K562 (cell line): ENCODE results near the gene SLC45A3. TPM values are rescaled to one million over a fixed set of nuclear protein-coding genes. Genes with fewer than 3 reads are reported as not detected.

Source experiments
- CAMTA2 ChIP-seq: fragments of 250-450 bp; sonication (Bioruptor Pico); conservative IDR thresholded peaks from 2 replicates; pipeline ENCODE4 v1.5.1; 2022
- CBX5 ChIP-seq: IDR thresholded peaks from 2 replicates; pipeline ENCODE4 v1.6.1; 2014; ENCODE audit warnings: low read depth, borderline replicate concordance
- CEBPZ ChIP-seq: fragments of 150-350 bp; IDR thresholded peaks from 2 replicates; pipeline ENCODE4 v1.6.1; 2014; ENCODE audit warnings: low read depth, mild to moderate bottlenecking, low read length, borderline replicate concordance
- CXXC5 ChIP-seq: fragments of 250-450 bp; sonication (Bioruptor Pico); IDR thresholded peaks from 2 replicates; pipeline ENCODE4 v1.8.0; 2022; ENCODE audit warnings: inconsistent platforms, mild to moderate bottlenecking, moderate library complexity
- DNMT1 ChIP-seq: fragments of 450-650 bp; IDR thresholded peaks from 2 replicates; pipeline ENCODE4 v1.6.1; 2016; ENCODE audit warnings: antibody characterized with exemption, mild to moderate bottlenecking
- ETV1 ChIP-seq: fragments of 450-650 bp; conservative IDR thresholded peaks from 2 replicates; pipeline ENCODE4 v1.6.1; 2016; ENCODE audit warnings: missing genetic modification characterization, control low read depth, low read depth, missing compliant biosample characterization
- FOXK1 ChIP-seq: sonication (generic); formaldehyde crosslinking; IDR thresholded peaks from 2 replicates; pipeline ENCODE4 v1.8.0; 2022; ENCODE audit warnings: missing genetic modification reagents, mild to moderate bottlenecking, borderline replicate concordance
- GABPB1 ChIP-seq: sonication (generic); formaldehyde crosslinking; IDR thresholded peaks from 2 replicates; pipeline ENCODE4 v1.8.0; 2022; ENCODE audit warnings: mild to moderate bottlenecking, missing genetic modification reagents
- GATA2 ChIP-seq: sonication (generic); formaldehyde crosslinking; IDR thresholded peaks from 2 replicates; pipeline ENCODE4 v1.4.0; 2020; ENCODE audit warnings: mild to moderate bottlenecking, missing genetic modification reagents
- KDM5B ChIP-seq: fragments of 200-600 bp; sonication (generic); IDR thresholded peaks from 2 replicates; pipeline ENCODE4 v1.6.1; 2012; ENCODE audit warnings: low read depth, mild to moderate bottlenecking, moderate library complexity, low read length, control low read depth, inconsistent platforms; ENCODE audit not compliant: insufficient replicate concordance
- MECOM ChIP-seq: fragments of 250-450 bp; sonication (Bioruptor Pico); IDR thresholded peaks from 2 replicates; pipeline ENCODE4 v1.8.0; 2022; ENCODE audit warnings: inconsistent platforms
- MLLT1 ChIP-seq, 2 experiments: fragments of 450-650 bp; IDR thresholded peaks; 2 replicates each; pipeline ENCODE4 v1.6.1; 2016
- NBN ChIP-seq: fragments of 450-650 bp; IDR thresholded peaks from 2 replicates; pipeline ENCODE4 v1.6.1; 2016; ENCODE audit warnings: low read depth, mild to moderate bottlenecking
- NRF1 ChIP-seq, 2 experiments: fragments of 450-650 bp; IDR thresholded peaks in 1 of 2; conservative IDR thresholded peaks in 1 of 2; 2 replicates each; pipeline ENCODE4 v1.6.1; 2014; ENCODE audit warnings: mild to moderate bottlenecking in 2 of 2
- SIN3B ChIP-seq: fragments of 450-650 bp; IDR thresholded peaks from 2 replicates; pipeline ENCODE4 v1.6.1; 2017; ENCODE audit warnings: low read depth, mild to moderate bottlenecking, moderate library complexity
- TEAD1 ChIP-seq, 2 experiments: fragments of 450-650 bp in 1 of 2; sonication (generic) in 1 of 2; formaldehyde crosslinking; IDR thresholded peaks; 2 replicates each; pipeline versions ENCODE4 v1.4.0 to v1.8.0; 2020 to 2022; ENCODE audit warnings: mild to moderate bottlenecking in 2 of 2, missing genetic modification reagents in 1 of 2
- ZNF668 ChIP-seq: fragments of 250-450 bp; sonication (Bioruptor Pico); IDR thresholded peaks from 2 replicates; pipeline ENCODE4 v1.8.0; 2022; ENCODE audit warnings: mild to moderate bottlenecking, inconsistent platforms
- ZNF79 ChIP-seq: fragments of 250-450 bp; sonication (Bioruptor Pico); IDR thresholded peaks from 2 replicates; pipeline ENCODE4 v1.4.0; 2020; ENCODE audit warnings: low read depth, mild to moderate bottlenecking, moderate library complexity
- polyA plus RNA-seq, 8 experiments: library from polyadenylated mRNA; depleted of rRNA in 4 of 8; stranded (reverse) in 5 of 8; unstranded in 3 of 8; fragments of >200 nt; fragmentation: Nextera tagmentation in 2 of 8; fragmentation: Illumina TruSeq in 1 of 8; extraction: Ambion mirVana in 2 of 8; extraction: Trizol in 1 of 8; gene quantifications; 2 replicates each; pipeline versions ENCODE4 v1.2.1 to v1.2.3, GENCODE V29; 2011 to 2014; ENCODE audit warnings: inconsistent platforms in 1 of 8, missing spikeins in 1 of 8
- total RNA-seq, 7 experiments: library from RNA; depleted of rRNA in 6 of 7; stranded (reverse); fragments of >200 nt in 6 of 7; fragmentation: Illumina TruSeq in 2 of 7; extraction: Trizol in 2 of 7; gene quantifications; 2 replicates each; pipeline versions ENCODE4 v1.2.1 to v1.2.3, GENCODE V29; 2011 to 2021; ENCODE audit warnings: low replicate concordance in 1 of 7
- TF ChIP-seq, protein P1 (sequence below): fragments of 450-650 bp; IDR thresholded peaks from 2 replicates; pipeline ENCODE4 v1.6.1; 2016; ENCODE audit warnings: borderline replicate concordance

Gene SLC45A3
- total and polyA plus RNA-seq, 9 of the 15 experiments (the other 6 are each of a cell fraction or from before 2014, with no cell fraction given) = 0.06 to 3.3 (median 1.3) TPM

- TF ChIP-seq CEBPZ = no peak
- TF ChIP-seq, protein P1, sequence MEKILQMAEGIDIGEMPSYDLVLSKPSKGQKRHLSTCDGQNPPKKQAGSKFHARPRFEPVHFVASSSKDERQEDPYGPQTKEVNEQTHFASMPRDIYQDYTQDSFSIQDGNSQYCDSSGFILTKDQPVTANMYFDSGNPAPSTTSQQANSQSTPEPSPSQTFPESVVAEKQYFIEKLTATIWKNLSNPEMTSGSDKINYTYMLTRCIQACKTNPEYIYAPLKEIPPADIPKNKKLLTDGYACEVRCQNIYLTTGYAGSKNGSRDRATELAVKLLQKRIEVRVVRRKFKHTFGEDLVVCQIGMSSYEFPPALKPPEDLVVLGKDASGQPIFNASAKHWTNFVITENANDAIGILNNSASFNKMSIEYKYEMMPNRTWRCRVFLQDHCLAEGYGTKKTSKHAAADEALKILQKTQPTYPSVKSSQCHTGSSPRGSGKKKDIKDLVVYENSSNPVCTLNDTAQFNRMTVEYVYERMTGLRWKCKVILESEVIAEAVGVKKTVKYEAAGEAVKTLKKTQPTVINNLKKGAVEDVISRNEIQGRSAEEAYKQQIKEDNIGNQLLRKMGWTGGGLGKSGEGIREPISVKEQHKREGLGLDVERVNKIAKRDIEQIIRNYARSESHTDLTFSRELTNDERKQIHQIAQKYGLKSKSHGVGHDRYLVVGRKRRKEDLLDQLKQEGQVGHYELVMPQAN = no peak
- TF ChIP-seq MLLT1 (IDR thresholded peaks at IDR 0.05) = no peak
- TF ChIP-seq ETV1 (tag) = no peak
- no peak for TF ChIP-seq CBX5
- TF ChIP-seq ZNF79 (CRISPR knock-in tag) = peak; percentile 43; the same call in 1 of the 2 replicates
- TF ChIP-seq TEAD1 (CRISPR knock-in tag; IDR thresholded peaks at IDR 0.05) = peak in 1 of 2 experiments; percentile 61; a peak in 1 of 4 replicates
- no peak for TF ChIP-seq DNMT1
- TF ChIP-seq NBN = peak; percentile 41; the same call in 1 of the 2 replicates
- no peak for TF ChIP-seq CAMTA2 (CRISPR knock-in tag)
- TF ChIP-seq FOXK1 (CRISPR knock-in tag) = no peak
- peak; percentile 38; the same call in 1 of the 2 replicates for TF ChIP-seq CXXC5 (CRISPR knock-in tag)
- TF ChIP-seq MECOM (CRISPR knock-in tag) = peak; percentile 93
- no peak for TF ChIP-seq GABPB1
- peak; percentile 31 to 52; a peak in 3 of 4 replicates for TF ChIP-seq NRF1 (conservative IDR thresholded peaks at IDR 0.05 in 1 of 2, IDR thresholded peaks at IDR 0.05 in 1 of 2)
- no peak for TF ChIP-seq KDM5B
- no peak for TF ChIP-seq GATA2 (CRISPR knock-in tag)
- TF ChIP-seq SIN3B = no peak
- 0 out of 2 replicates have a peak, but pooled peaks have one; percentile 32 for TF ChIP-seq ZNF668 (CRISPR knock-in tag)
These were observed 26.5 kb upstream of the SLC45A3 start (continued) for GRCh38 chr1:205706601-205707502.
